ENCODE results near the gene NTM.

GRCh38 chr11:132342408-132342807 is 972.0 kb downstream of the NTM start:
- TF ChIP-seq CTCF (IDR thresholded peaks at IDR 0.05) (no peak), POLR2A (IDR thresholded peaks at IDR 0.05) (no peak), EP300 (IDR thresholded peaks at IDR 0.05) (no peak), POLR2AphosphoS5 (IDR thresholded peaks at IDR 0.05) (no peak)
